GM23338 (cell line): ENCODE data around the gene EFEMP1.

Experiments used
- CREB1 ChIP-seq: fragments of 250-450 bp; sonication (Bioruptor Pico); IDR thresholded peaks from 2 replicates; pipeline ENCODE4 v1.5.0; 2020; ENCODE audit warnings: low read depth, mild to moderate bottlenecking, moderate library complexity
- EZH2 ChIP-seq: fragments of 200-600 bp; sonication (generic); IDR thresholded peaks from one replicate; pipeline ENCODE4 v1.8.0; 2017; ENCODE audit warnings: antibody characterized with exemption, mild to moderate bottlenecking, low read depth; ENCODE audit not compliant: unreplicated experiment
- EZH2phosphoT487 ChIP-seq: fragments of 200-600 bp; sonication (generic); IDR thresholded peaks from one replicate; pipeline ENCODE4 v1.8.1; 2018; ENCODE audit warnings: antibody characterized with exemption; ENCODE audit not compliant: unreplicated experiment
- JUNB ChIP-seq: IDR thresholded peaks from one replicate; pipeline ENCODE4 v1.6.1; 2016; ENCODE audit warnings: antibody characterized with exemption; ENCODE audit not compliant: unreplicated experiment
- NANOG ChIP-seq: IDR thresholded peaks from 2 replicates; pipeline ENCODE4 v1.6.1; 2016; ENCODE audit warnings: antibody characterized with exemption, borderline replicate concordance
- POLR2AphosphoS5 ChIP-seq: IDR thresholded peaks from 2 replicates; pipeline ENCODE4 v1.6.1; 2016; ENCODE audit warnings: antibody characterized with exemption, low read depth
- STAT1 ChIP-seq: IDR thresholded peaks from one replicate; pipeline ENCODE4 v1.6.1; 2016; ENCODE audit warnings: antibody characterized with exemption; ENCODE audit not compliant: unreplicated experiment
- ZNF331 ChIP-seq: fragments of 250-450 bp; sonication (Bioruptor Pico); IDR thresholded peaks from 2 replicates; pipeline ENCODE4 v1.5.0; 2020; ENCODE audit warnings: low read depth, mild to moderate bottlenecking, moderate library complexity
- TF ChIP-seq, protein P1 (sequence below): IDR thresholded peaks from one replicate; pipeline ENCODE4 v1.6.1; 2018; ENCODE audit warnings: antibody characterized with exemption; ENCODE audit not compliant: unreplicated experiment
- TF ChIP-seq, protein P2 (sequence below), 2 experiments: fragments of 200-600 bp in 1 of 2; sonication (generic) in 1 of 2; conservative IDR thresholded peaks; 2 replicates each; pipeline versions ENCODE4 v1.5.1 to v1.6.1; 2016 to 2017; ENCODE audit warnings: antibody characterized with exemption in 2 of 2, low read depth in 2 of 2, mild to moderate bottlenecking in 2 of 2, moderate library complexity in 1 of 2

DNA sequence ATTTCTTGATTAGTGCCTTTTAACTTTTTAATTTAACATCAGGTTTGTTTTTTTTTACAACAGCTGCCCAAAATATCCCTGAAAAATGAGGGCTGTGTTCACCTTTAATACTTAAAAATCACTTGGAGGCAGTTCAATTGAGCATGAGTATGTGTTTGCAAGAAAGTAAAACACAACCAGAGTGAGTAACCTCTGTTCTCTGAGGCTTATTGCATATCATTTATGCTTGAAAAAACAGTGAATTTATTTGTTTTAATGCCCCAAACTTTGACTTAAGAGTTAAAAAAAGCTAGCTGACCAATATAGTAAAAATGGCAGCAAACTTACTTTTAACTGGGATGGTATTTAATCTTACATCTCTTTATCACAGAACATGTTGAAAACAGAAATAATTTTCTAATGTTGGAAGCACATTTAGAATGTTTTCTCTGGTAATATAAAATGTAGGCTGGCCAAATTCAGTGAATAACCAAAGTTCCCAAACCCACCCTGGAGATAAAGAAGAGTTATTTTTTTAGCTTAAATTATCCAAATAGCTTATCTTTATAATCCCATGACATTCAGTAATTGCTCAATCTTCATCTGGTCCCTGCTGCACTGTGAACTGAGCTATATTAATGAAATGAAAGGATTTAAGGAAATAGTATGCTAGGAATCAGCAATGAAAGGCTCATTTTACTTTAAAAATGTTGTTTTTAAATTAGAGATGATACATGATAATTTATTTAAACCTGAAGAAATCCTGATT is 24.8 kb upstream of the EFEMP1 start:
- TF ChIP-seq POLR2AphosphoS5: no peak
- TF ChIP-seq, protein P1, sequence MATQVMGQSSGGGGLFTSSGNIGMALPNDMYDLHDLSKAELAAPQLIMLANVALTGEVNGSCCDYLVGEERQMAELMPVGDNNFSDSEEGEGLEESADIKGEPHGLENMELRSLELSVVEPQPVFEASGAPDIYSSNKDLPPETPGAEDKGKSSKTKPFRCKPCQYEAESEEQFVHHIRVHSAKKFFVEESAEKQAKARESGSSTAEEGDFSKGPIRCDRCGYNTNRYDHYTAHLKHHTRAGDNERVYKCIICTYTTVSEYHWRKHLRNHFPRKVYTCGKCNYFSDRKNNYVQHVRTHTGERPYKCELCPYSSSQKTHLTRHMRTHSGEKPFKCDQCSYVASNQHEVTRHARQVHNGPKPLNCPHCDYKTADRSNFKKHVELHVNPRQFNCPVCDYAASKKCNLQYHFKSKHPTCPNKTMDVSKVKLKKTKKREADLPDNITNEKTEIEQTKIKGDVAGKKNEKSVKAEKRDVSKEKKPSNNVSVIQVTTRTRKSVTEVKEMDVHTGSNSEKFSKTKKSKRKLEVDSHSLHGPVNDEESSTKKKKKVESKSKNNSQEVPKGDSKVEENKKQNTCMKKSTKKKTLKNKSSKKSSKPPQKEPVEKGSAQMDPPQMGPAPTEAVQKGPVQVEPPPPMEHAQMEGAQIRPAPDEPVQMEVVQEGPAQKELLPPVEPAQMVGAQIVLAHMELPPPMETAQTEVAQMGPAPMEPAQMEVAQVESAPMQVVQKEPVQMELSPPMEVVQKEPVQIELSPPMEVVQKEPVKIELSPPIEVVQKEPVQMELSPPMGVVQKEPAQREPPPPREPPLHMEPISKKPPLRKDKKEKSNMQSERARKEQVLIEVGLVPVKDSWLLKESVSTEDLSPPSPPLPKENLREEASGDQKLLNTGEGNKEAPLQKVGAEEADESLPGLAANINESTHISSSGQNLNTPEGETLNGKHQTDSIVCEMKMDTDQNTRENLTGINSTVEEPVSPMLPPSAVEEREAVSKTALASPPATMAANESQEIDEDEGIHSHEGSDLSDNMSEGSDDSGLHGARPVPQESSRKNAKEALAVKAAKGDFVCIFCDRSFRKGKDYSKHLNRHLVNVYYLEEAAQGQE: no peak
- TF ChIP-seq, protein P2, sequence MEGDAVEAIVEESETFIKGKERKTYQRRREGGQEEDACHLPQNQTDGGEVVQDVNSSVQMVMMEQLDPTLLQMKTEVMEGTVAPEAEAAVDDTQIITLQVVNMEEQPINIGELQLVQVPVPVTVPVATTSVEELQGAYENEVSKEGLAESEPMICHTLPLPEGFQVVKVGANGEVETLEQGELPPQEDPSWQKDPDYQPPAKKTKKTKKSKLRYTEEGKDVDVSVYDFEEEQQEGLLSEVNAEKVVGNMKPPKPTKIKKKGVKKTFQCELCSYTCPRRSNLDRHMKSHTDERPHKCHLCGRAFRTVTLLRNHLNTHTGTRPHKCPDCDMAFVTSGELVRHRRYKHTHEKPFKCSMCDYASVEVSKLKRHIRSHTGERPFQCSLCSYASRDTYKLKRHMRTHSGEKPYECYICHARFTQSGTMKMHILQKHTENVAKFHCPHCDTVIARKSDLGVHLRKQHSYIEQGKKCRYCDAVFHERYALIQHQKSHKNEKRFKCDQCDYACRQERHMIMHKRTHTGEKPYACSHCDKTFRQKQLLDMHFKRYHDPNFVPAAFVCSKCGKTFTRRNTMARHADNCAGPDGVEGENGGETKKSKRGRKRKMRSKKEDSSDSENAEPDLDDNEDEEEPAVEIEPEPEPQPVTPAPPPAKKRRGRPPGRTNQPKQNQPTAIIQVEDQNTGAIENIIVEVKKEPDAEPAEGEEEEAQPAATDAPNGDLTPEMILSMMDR (conservative IDR thresholded peaks at IDR 0.05; ENCODE audit: low read depth in 2 of 2): no peak
- no peak for TF ChIP-seq NANOG
- no peak for TF ChIP-seq ZNF331 (CRISPR knock-in tag)
- TF ChIP-seq EZH2: no peak
- TF ChIP-seq JUNB: no peak
- no peak for TF ChIP-seq STAT1
- no peak for TF ChIP-seq EZH2phosphoT487
- TF ChIP-seq CREB1: no peak
